Naive B cell (primary cell): ENCODE results near the gene ANKRD30A. TPM values are rescaled to one million over a fixed set of nuclear protein-coding genes. Genes with fewer than 3 reads are reported as not detected.
"Not testable (repeated sequence)": the region's sequence is repeated elsewhere in the genome, so short reads cannot be mapped to it uniquely, and the experiment has no call there.

ENCODE experiments used
- ATAC-seq, 2 donors: fragments of 150-1000 bp; cut with Tn5 transposase; 2 replicates each; pipeline ENCODE4 v1.10.0; 2021; ENCODE audit warnings: low read depth in 2 of 2, mild to moderate bottlenecking in 2 of 2, moderate library complexity in 2 of 2
- DNase-seq: peaks from one replicate; pipeline ENCODE4 v3.0.0; 2022
- H3K27ac Mint-ChIP-seq, 6 donors: one replicate each; pipeline ENCODE4 v1.8.0; 2020 to 2022; ENCODE audit warnings: mild to moderate bottlenecking in 6 of 6, mixed read lengths in 6 of 6, moderate library complexity in 5 of 6, inconsistent platforms in 2 of 6
- H3K27me3 Mint-ChIP-seq, 3 donors: one replicate each; pipeline ENCODE4 v1.8.0; 2021 to 2022; ENCODE audit warnings: mixed read lengths in 3 of 3, mild to moderate bottlenecking in 1 of 3
- H3K36me3 Mint-ChIP-seq, 2 donors: one replicate each; pipeline ENCODE4 v1.8.0; 2020 to 2022; ENCODE audit warnings: mixed read lengths in 2 of 2, inconsistent platforms in 1 of 2, mild to moderate bottlenecking in 1 of 2
- H3K4me1 Mint-ChIP-seq, 3 donors: one replicate each; pipeline ENCODE4 v1.8.0; 2020 to 2022; ENCODE audit warnings: mixed read lengths in 3 of 3, inconsistent platforms in 1 of 3, mild to moderate bottlenecking in 1 of 3, moderate library complexity in 1 of 3
- H3K4me3 Mint-ChIP-seq, 8 donors: one replicate each; pipeline ENCODE4 v1.8.0; 2020 to 2022; ENCODE audit warnings: mild to moderate bottlenecking in 8 of 8, mixed read lengths in 8 of 8, moderate library complexity in 8 of 8, inconsistent platforms in 2 of 8
- H3K9me3 Mint-ChIP-seq, 7 donors: one replicate each; pipeline ENCODE4 v1.8.0; 2020 to 2022; ENCODE audit warnings: mixed read lengths in 7 of 7, mild to moderate bottlenecking in 5 of 7, inconsistent platforms in 2 of 7, moderate library complexity in 1 of 7
- polyA plus RNA-seq, 6 donors: library from polyadenylated mRNA; unstranded; fragments of 300-500 nt; fragmentation: Illumina TruSeq; gene quantifications; one replicate each; pipeline ENCODE4 v1.2.3, GENCODE V29; 2021; ENCODE audit warnings: low read depth in 6 of 6

ANKRD30A gene
- polyA plus RNA-seq, 6 donors from 2014 or later, result not detected

DNA sequence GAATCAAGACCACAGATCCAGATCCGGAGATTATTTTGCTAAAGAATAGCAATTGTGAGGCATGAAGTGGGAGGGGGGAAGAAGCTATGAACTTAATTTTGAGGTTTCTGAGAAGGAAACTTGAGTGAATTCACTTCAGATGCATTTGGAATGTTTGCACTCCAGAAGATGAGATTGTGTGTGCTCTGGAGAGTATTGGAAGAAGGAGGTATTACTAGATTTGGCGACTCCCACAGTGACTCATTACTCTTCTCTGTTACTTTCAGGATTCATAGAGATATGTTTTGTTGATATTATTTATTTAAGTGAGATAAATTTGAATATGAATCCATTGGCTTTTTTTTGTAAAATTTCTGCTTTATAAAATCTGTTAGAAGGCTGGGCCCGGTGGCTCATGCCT lies 80.7 kb downstream of the ANKRD30A start:
- H3K27me3 Mint-ChIP-seq, result no peaks in the 10 kb centered on the region
- H3K4me1 Mint-ChIP-seq, result no peaks in the 10 kb centered on the region
- no peak overlapping the region for H3K27ac Mint-ChIP-seq
- ATAC-seq (no peak), DNase-seq (no peak)
- H3K9me3 Mint-ChIP-seq, result peaks cover 5 to 35% (median 23%) of the 10 kb centered on the region in 7 donors
- H3K4me3 Mint-ChIP-seq, result no peak overlapping the region
- H3K36me3 Mint-ChIP-seq, result no peaks in the 10 kb centered on the region

DNA sequence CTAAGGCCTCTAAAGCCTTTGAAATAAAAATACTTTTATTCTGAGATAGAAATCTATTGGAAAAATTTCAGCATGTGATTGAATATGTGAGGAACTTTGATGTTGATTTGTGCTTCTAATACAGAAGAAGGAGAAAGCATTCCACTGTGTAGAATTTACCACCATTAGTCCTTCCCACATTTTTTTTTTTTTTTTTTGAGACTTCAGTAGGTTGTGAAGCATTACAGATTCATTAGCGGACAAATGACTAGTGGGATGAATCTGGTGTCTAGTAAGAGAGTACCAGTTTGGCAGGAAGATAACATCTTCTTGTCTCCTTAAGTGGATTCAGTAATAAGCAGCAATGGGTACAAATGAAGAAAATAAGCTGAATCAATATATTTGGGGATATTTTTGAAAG lies 95.5 kb downstream of the ANKRD30A start:
- H3K4me1 Mint-ChIP-seq, result no peaks in the 10 kb centered on the region
- H3K4me3 Mint-ChIP-seq, result no peak overlapping the region
- H3K9me3 Mint-ChIP-seq, result peaks cover 0 to 9% (median 1%) of the 10 kb centered on the region in 7 donors
- no peak for ATAC-seq
- no peak for DNase-seq
- H3K27me3 Mint-ChIP-seq, result no peaks in the 10 kb centered on the region
- no peak overlapping the region for H3K27ac Mint-ChIP-seq
- no peaks in the 10 kb centered on the region for H3K36me3 Mint-ChIP-seq

DNA sequence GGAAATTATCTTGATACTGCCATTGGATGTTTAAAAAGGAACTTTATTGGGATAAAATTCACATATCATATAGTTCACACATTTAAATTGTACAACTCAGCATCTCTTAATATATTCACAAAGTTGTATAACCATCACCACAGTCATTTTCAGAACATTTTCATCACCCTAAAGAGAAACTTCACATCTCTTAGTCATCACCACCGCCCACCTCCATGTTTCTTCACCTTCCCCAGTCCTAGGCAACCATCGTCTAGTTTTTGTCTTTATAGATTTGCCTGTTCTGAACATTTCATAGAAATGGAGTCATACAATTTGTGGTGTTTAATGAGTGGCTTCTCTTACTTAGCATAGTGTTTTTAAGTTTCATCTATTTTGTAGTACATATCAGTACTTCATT lies 96.6 kb downstream of the ANKRD30A start:
- no peaks in the 10 kb centered on the region for H3K36me3 Mint-ChIP-seq
- peak overlapping the region in 1 of 6 donors; percentile 1 for H3K27ac Mint-ChIP-seq
- peaks cover 0 to 7% (median 1%) of the 10 kb centered on the region in 7 donors for H3K9me3 Mint-ChIP-seq
- H3K4me3 Mint-ChIP-seq, result no peak overlapping the region
- no peaks in the 10 kb centered on the region for H3K27me3 Mint-ChIP-seq
- ATAC-seq, result no peak
- no peaks in the 10 kb centered on the region for H3K4me1 Mint-ChIP-seq
- no peak for DNase-seq

DNA sequence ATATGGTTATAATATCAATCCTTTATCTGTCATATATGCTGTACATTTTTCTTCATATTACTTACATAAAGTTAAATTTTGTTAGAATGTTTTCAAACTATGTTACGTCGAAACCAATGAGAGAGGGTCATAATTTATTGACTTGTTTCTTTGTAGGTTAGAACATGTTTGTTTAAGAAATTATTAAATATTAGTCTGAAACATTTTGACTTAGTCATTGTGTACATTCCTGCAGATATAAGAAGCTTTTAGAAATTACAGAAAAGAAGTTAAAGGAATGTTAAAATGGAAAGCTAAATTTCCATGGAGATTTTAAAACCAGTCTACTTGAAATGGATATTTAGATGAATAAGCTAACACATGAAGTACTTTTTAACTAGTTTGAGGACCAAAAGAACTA lies 99.8 kb downstream of the ANKRD30A start:
- H3K9me3 Mint-ChIP-seq, result peaks cover 0 to 6% (median 0%) of the 10 kb centered on the region in 7 donors
- H3K4me1 Mint-ChIP-seq, result no peaks in the 10 kb centered on the region
- ATAC-seq (no peak), DNase-seq (no peak)
- H3K4me3 Mint-ChIP-seq, result no peak overlapping the region
- H3K27me3 Mint-ChIP-seq, result no peaks in the 10 kb centered on the region
- no peaks in the 10 kb centered on the region for H3K36me3 Mint-ChIP-seq
- H3K27ac Mint-ChIP-seq, result no peak overlapping the region

DNA sequence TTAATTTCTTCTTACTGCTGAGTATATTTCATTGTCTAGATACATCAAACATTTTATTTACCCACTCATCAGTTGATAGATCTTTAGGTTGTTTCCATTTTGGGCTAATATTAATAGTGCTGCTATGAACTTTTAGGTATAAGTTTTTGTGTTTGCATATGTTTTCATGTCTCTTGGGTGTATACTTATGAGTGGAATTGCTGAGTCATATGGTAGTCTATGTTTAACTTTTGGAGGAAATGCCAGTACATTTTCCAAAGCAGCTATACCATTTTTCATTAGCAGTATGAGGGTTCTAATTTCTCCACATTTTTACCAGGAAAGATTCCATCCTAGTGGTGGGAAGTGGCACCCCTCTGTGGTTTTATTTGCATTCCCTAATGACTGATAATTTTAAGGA lies 101.1 kb downstream of the ANKRD30A start:
- H3K27me3 Mint-ChIP-seq, result no peaks in the 10 kb centered on the region
- H3K27ac Mint-ChIP-seq, result no peak overlapping the region
- no peak overlapping the region for H3K4me3 Mint-ChIP-seq
- no peaks in the 10 kb centered on the region for H3K36me3 Mint-ChIP-seq
- ATAC-seq (no peak), DNase-seq (no peak)
- peaks cover 0 to 3% (median 0%) of the 10 kb centered on the region in 7 donors for H3K9me3 Mint-ChIP-seq
- H3K4me1 Mint-ChIP-seq, result no peaks in the 10 kb centered on the region

DNA sequence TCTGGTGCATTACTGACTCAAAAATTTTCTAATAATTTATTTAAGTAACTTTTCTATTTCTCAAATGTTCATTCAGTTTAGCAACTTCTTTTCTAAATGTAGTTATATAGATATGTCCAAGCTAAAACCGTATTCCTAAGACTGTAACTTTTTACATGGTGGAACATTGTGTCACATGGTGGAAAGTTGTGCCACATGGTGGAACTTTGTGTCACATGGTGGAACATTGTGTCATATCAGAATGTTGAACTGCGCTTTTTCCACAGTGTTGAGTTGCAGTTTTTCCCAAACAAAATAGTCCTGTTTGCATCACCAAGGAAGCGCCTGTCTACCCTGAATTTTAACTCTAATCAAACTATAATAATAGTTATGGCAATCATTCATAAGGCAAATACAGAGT lies 109.3 kb downstream of the ANKRD30A start:
- no peak overlapping the region for H3K27ac Mint-ChIP-seq
- ATAC-seq (no peak), DNase-seq (no peak)
- H3K36me3 Mint-ChIP-seq, result no peaks in the 10 kb centered on the region
- peaks cover 0 to 8% (median 4%) of the 10 kb centered on the region in 7 donors for H3K9me3 Mint-ChIP-seq
- no peak overlapping the region for H3K4me3 Mint-ChIP-seq
- no peaks in the 10 kb centered on the region for H3K4me1 Mint-ChIP-seq
- no peaks in the 10 kb centered on the region for H3K27me3 Mint-ChIP-seq

DNA sequence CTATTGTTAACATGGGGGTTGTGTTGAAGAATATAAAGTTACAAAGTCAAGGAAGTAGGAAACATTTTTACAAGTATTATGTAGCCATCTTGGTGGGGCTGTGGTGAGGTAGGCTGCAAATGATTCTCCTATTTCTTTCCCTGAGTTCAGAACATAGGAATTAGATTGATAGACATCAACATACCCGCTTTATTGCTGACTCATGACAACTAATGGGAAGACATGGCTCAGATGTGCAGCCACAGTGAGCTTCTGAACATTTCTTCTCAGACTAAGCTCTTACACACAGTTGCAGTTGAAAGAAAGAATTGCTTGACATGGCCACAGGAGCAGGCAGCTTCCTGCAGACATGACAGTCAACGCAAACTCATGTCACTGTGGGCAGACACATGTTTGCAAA lies 110.7 kb downstream of the ANKRD30A start:
- H3K4me1 Mint-ChIP-seq, result no peaks in the 10 kb centered on the region
- H3K9me3 Mint-ChIP-seq, result peaks cover 1 to 12% (median 5%) of the 10 kb centered on the region in 7 donors
- no peak for ATAC-seq
- no peaks in the 10 kb centered on the region for H3K36me3 Mint-ChIP-seq
- H3K4me3 Mint-ChIP-seq, result no peak overlapping the region
- no peak for DNase-seq
- H3K27ac Mint-ChIP-seq, result no peak overlapping the region
- H3K27me3 Mint-ChIP-seq, result no peaks in the 10 kb centered on the region

DNA sequence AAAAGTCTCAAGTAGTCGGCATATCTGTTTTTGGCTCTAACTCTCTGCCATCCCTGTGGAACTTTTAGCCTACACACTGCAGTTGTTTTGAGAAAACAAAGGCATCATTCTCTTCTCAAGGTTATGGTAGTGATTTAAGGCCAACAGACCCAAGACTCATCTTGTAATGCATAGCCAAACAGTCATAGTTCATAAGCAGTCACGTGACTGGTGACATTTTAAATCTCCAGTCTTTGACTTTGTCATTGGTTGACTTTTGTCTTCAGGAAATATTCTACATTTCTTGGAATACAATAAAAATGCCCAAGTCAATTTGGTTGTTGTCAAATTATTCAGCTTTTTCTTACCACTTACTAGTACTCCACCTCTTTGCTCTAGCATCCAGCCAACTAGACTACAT lies 114.8 kb downstream of the ANKRD30A start:
- peaks cover 3 to 12% (median 9%) of the 10 kb centered on the region in 7 donors for H3K9me3 Mint-ChIP-seq
- no peak overlapping the region for H3K4me3 Mint-ChIP-seq
- H3K27me3 Mint-ChIP-seq, result no peaks in the 10 kb centered on the region
- H3K27ac Mint-ChIP-seq, result no peak overlapping the region
- ATAC-seq (no peak), DNase-seq (no peak)
- H3K4me1 Mint-ChIP-seq, result no peaks in the 10 kb centered on the region
- no peaks in the 10 kb centered on the region for H3K36me3 Mint-ChIP-seq

DNA sequence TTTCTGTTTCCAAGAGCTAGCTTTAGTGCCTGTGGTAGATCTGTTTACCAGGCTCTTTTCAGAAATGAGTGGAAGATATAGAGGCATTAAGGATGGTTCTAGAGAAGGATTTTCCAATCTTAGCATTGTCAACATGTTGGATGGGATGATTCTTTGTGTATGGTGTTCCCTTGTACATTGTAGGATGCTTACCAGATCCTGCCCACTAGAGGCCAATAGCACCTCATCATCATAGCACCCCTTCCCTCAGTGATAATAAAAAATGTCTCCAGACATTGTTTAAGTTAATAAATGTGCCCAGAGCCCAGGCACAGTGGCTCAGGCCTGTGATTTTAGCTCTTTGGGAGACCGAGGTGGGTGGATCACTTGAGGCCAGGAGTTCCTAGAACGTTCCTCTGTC lies 121.2 kb downstream of the ANKRD30A start:
- Mint-ChIP-seq H3K36me3 (no peaks in the 10 kb centered on the region), H3K4me1 (no peaks in the 10 kb centered on the region), H3K9me3 (peaks cover 0 to 24% (median 6%) of the 10 kb centered on the region in 7 donors), H3K27me3 (no peaks in the 10 kb centered on the region), H3K27ac (no peak overlapping the region), H3K4me3 (no peak overlapping the region)
- DNase-seq, result no peak
- no peak for ATAC-seq

DNA sequence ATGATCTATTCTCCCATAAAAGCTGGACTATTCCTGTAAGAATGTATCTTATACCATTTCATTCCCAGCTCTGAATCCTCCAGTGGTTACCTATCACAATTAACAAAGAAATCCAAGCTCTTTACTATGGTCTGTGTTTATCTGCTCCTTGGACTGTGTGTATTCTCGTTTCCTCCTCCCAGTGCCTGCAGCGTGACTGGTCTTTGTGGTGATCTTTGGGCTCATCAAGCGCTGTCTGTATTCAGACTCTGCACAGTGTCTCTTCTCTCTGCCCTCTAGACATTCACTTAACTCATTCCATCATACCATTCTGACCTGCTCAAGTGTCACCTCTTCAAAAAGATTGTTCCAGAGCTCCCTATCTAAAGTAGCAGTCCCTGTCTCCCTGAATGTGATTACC lies 130.4 kb downstream of the ANKRD30A start:
- not testable (repeated sequence) for DNase-seq, H3K27me3 Mint-ChIP-seq, ATAC-seq, H3K4me1 Mint-ChIP-seq, H3K27ac Mint-ChIP-seq, H3K4me3 Mint-ChIP-seq, H3K36me3 Mint-ChIP-seq
- peaks cover 0 to 13% (median 6%) of the 10 kb centered on the region in 7 donors for H3K9me3 Mint-ChIP-seq

DNA sequence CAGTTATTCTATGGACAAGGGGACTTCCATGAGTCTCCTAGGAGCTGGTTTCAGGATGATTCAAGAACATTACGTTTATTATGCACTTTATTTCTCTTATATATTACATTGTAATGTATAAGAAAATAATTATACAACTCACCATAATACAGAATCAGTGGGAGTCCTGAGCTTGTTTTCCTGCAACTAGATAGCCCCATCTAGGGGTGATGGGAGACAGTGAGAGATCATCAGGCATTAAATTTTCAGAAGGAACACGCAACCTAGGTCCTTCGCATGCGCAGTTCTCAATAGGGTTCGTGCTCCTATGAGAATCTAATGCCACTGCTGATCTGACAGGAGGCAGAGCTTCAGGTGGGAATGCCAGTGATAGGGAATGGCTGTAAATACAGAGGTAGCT lies 137.9 kb downstream of the ANKRD30A start:
- no peak overlapping the region for H3K27ac Mint-ChIP-seq
- ATAC-seq (no peak), DNase-seq (no peak)
- peaks cover 0 to 18% (median 4%) of the 10 kb centered on the region in 7 donors for H3K9me3 Mint-ChIP-seq
- no peak overlapping the region for H3K4me3 Mint-ChIP-seq
- H3K4me1 Mint-ChIP-seq, result no peaks in the 10 kb centered on the region
- no peaks in the 10 kb centered on the region for H3K27me3 Mint-ChIP-seq
- no peaks in the 10 kb centered on the region for H3K36me3 Mint-ChIP-seq

DNA sequence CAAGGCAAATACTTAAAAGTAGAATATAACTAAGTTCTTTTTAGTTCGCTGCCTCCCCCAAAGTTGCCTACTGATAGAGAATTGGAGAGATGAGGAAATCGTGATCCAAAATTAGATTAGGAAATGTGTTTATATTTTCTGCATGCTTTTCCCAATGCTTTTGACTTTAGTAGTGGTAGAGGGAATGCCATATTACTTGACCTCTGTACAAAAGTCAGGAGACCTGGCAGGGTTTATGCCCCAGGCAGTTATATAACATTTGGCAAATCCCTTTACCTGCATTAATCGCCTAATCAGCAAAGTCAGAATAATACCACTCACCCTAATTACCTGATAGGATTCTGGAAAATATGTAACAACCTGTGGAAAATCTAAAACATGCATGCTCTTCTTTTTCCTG lies 142.9 kb downstream of the ANKRD30A start:
- ATAC-seq (no peak), DNase-seq (no peak)
- Mint-ChIP-seq H3K27ac (no peak overlapping the region), H3K36me3 (no peaks in the 10 kb centered on the region), H3K27me3 (no peaks in the 10 kb centered on the region), H3K4me1 (no peaks in the 10 kb centered on the region), H3K4me3 (no peak overlapping the region), H3K9me3 (peaks cover 0 to 22% (median 3%) of the 10 kb centered on the region in 7 donors)

DNA sequence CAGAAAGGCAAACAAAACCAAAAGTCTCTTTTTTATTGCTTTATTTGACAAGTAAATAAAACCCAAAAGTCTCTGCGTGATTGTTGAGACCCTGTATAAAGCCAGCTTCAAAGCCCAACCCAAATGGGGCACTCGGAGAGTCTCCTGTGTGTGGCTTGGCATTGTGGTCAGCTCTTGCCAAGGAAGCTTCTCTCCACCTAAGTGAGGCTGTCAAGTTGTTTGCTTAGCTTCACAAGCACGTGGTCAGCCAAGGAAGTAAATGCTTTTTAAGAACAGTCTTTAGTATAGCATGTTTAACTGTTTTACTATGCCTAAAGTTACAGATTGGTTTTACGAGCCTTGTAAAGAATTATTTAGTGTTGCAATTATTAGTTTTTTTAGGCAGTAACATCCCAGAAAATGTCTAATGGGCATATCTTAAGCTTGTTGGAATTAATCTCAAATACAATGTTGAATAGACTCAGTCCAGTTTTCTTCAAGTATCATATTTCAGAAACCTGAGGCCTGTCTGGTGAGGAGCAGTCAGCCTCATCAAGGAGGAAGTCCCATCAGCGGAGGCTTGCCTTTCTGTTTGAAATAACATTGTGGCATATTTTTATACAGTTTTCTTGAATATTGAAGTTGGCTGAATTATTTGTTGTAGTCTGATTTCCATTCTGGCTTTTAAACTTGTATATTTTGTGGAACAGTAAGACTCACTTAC lies 144.3 kb downstream of the ANKRD30A start:
- Mint-ChIP-seq H3K4me3 (no peak overlapping the region), H3K27ac (no peak overlapping the region), H3K9me3 (peaks cover 0 to 20% (median 4%) of the 10 kb centered on the region in 7 donors), H3K4me1 (no peaks in the 10 kb centered on the region), H3K36me3 (no peaks in the 10 kb centered on the region), H3K27me3 (no peaks in the 10 kb centered on the region)
- ATAC-seq, result no peak
- no peak for DNase-seq

DNA sequence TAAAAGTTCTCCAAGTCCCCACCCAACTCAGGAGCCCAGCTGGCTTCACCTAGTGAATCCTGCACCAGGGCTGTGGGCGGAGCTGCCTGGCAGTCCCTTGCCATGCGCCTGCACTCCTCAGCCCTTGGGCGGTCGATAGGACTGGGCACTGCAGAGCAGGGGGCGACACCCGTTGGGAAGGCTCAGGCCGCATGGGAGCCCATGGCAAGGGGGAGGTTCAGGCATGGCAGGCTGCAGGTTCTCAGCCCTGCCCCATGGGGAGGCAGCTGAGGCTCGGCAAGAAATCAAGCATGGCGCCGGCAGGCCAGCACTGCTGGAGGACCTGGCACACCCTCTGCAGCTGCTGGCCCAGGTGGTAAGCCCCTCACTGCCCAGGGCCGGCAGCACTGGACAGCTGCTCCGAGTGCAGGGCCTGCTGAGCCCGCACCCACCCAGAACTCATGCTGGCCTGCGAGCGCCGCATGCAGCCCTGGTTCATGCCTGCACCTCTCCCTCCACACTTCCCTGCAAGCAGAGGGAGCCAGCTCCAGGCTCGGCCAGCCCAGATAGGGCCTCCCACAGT lies 149.9 kb downstream of the ANKRD30A start:
- no peak overlapping the region for H3K27ac Mint-ChIP-seq
- DNase-seq (no peak), ATAC-seq (no peak)
- no peaks in the 10 kb centered on the region for H3K27me3 Mint-ChIP-seq
- no peak overlapping the region for H3K4me3 Mint-ChIP-seq
- H3K36me3 Mint-ChIP-seq, result no peaks in the 10 kb centered on the region
- no peaks in the 10 kb centered on the region for H3K4me1 Mint-ChIP-seq
- H3K9me3 Mint-ChIP-seq, result peaks cover 11 to 35% (median 14%) of the 10 kb centered on the region in 7 donors
